ENCODE data around the gene KCTD20.

KCTD20 gene

GRCh38 chr6:36516559-36516958 lies 73.8 kb downstream of the KCTD20 start:
- no peak overlapping the region for H3K4ac ChIP-seq (ENCODE audit: low read length)
- DNase-seq (ENCODE audit: low spot score): no peak

GRCh38 chr6:36516988-36517387 lies 74.2 kb downstream of the KCTD20 start:
- Histone ChIP-seq H3K9me3 (replicated peaks in 1 of 2; ENCODE audit: control insufficient read depth in 2 of 2, insufficient read depth in 1 of 2, low read depth in 1 of 2, low read length in 2 of 2) (no peaks in the 10 kb centered on the region), H3K4me3 (ENCODE audit: low read length in 2 of 2) (no peak overlapping the region), H2BK15ac (ENCODE audit: low read length) (no peak overlapping the region), H3K4me2 (ENCODE audit: insufficient read depth, low read length, poor library complexity, severe bottlenecking) (no peak overlapping the region), H2AK5ac (ENCODE audit: low read depth, low read length) (no peak overlapping the region), H3K9ac (ENCODE audit: low read depth, low read length, poor library complexity) (no peak overlapping the region), H3K18ac (ENCODE audit: low read length) (no peak overlapping the region), H3K27me3 (ENCODE audit: control insufficient read depth in 3 of 3, insufficient read depth in 3 of 3, low read depth in 1 of 3, low read length in 3 of 3) (no peaks in the 10 kb centered on the region), H3K4ac (ENCODE audit: low read length) (no peak overlapping the region), H2BK5ac (ENCODE audit: low read length) (no peak overlapping the region), H3K79me1 (ENCODE audit: low read depth, low read length) (no peaks in the 10 kb centered on the region), H3K14ac (ENCODE audit: low read length) (no peak overlapping the region), H4K8ac (ENCODE audit: low read depth, low read length) (no peak overlapping the region), H3K23ac (ENCODE audit: low read depth, low read length, poor library complexity) (no peak overlapping the region), H3K4me1 (ENCODE audit: control insufficient read depth in 2 of 2, insufficient read depth in 1 of 2, low read depth in 1 of 2, low read length in 2 of 2) (no peaks in the 10 kb centered on the region), H3K36me3 (replicated peaks in 1 of 2; ENCODE audit: control insufficient read depth in 2 of 2, insufficient read depth in 2 of 2, low read length in 2 of 2) (peaks cover 8 to 95% of the 10 kb centered on the region in 2 donors), H2BK120ac (ENCODE audit: low read depth, low read length) (no peak overlapping the region), H3K27ac (replicated peaks; ENCODE audit: low read length) (no peak overlapping the region), H4K91ac (ENCODE audit: low read depth, low read length, poor library complexity) (no peak overlapping the region), H2BK12ac (ENCODE audit: low read length) (no peak overlapping the region), H2AFZ (ENCODE audit: low read length) (no peak overlapping the region)
- DNase-seq (ENCODE audit: low spot score): no peak

More at GRCh38 chr6:36516559-36516958, 73.8 kb downstream of the KCTD20 start:
- Histone ChIP-seq H2BK120ac (ENCODE audit: low read depth, low read length) (no peak overlapping the region), H3K14ac (ENCODE audit: low read length) (no peak overlapping the region), H2BK12ac (ENCODE audit: low read length) (no peak overlapping the region), H3K18ac (ENCODE audit: low read length) (no peak overlapping the region), H2AFZ (ENCODE audit: low read length) (no peak overlapping the region), H4K91ac (ENCODE audit: low read depth, low read length, poor library complexity) (no peak overlapping the region), H3K36me3 (replicated peaks in 1 of 2; ENCODE audit: control insufficient read depth in 2 of 2, insufficient read depth in 2 of 2, low read length in 2 of 2) (peaks cover 8 to 95% of the 10 kb centered on the region in 2 donors), H3K79me1 (ENCODE audit: low read depth, low read length) (no peaks in the 10 kb centered on the region), H2BK5ac (ENCODE audit: low read length) (no peak overlapping the region), H4K8ac (ENCODE audit: low read depth, low read length) (no peak overlapping the region), H2BK15ac (ENCODE audit: low read length) (no peak overlapping the region), H3K4me3 (ENCODE audit: low read length in 2 of 2) (no peak overlapping the region), H3K9me3 (replicated peaks in 1 of 2; ENCODE audit: control insufficient read depth in 2 of 2, insufficient read depth in 1 of 2, low read depth in 1 of 2, low read length in 2 of 2) (no peaks in the 10 kb centered on the region), H3K23ac (ENCODE audit: low read depth, low read length, poor library complexity) (no peak overlapping the region), H3K27me3 (ENCODE audit: control insufficient read depth in 3 of 3, insufficient read depth in 3 of 3, low read depth in 1 of 3, low read length in 3 of 3) (no peaks in the 10 kb centered on the region), H3K9ac (ENCODE audit: low read depth, low read length, poor library complexity) (no peak overlapping the region), H3K27ac (replicated peaks; ENCODE audit: low read length) (no peak overlapping the region), H2AK5ac (ENCODE audit: low read depth, low read length) (no peak overlapping the region), H3K4me1 (ENCODE audit: control insufficient read depth in 2 of 2, insufficient read depth in 1 of 2, low read depth in 1 of 2, low read length in 2 of 2) (no peaks in the 10 kb centered on the region), H3K4me2 (ENCODE audit: insufficient read depth, low read length, poor library complexity, severe bottlenecking) (no peak overlapping the region)
- WGBS, 2 donors (ENCODE audit: extremely low coverage in 2 of 2, insufficient read length in 2 of 2, insufficient replicate concordance in 1 of 2): no CpG with 5 or more reads among the region's 4 CpGs

GRCh38 chr6:36517408-36517807 lies 74.6 kb downstream of the KCTD20 start:
- Histone ChIP-seq H3K9ac (ENCODE audit: low read depth, low read length, poor library complexity) (no peak overlapping the region), H2BK15ac (ENCODE audit: low read length) (no peak overlapping the region), H3K23ac (ENCODE audit: low read depth, low read length, poor library complexity) (no peak overlapping the region), H3K9me3 (replicated peaks in 1 of 2; ENCODE audit: control insufficient read depth in 2 of 2, insufficient read depth in 1 of 2, low read depth in 1 of 2, low read length in 2 of 2) (no peaks in the 10 kb centered on the region), H3K14ac (ENCODE audit: low read length) (no peak overlapping the region), H3K79me1 (ENCODE audit: low read depth, low read length) (no peaks in the 10 kb centered on the region), H3K18ac (ENCODE audit: low read length) (no peak overlapping the region), H3K4me2 (ENCODE audit: insufficient read depth, low read length, poor library complexity, severe bottlenecking) (no peak overlapping the region), H3K4me3 (ENCODE audit: low read length in 2 of 2) (no peak overlapping the region), H4K91ac (ENCODE audit: low read depth, low read length, poor library complexity) (no peak overlapping the region), H4K8ac (ENCODE audit: low read depth, low read length) (no peak overlapping the region), H3K4me1 (ENCODE audit: control insufficient read depth in 2 of 2, insufficient read depth in 1 of 2, low read depth in 1 of 2, low read length in 2 of 2) (no peaks in the 10 kb centered on the region), H3K4ac (ENCODE audit: low read length) (no peak overlapping the region), H2BK120ac (ENCODE audit: low read depth, low read length) (no peak overlapping the region), H2AFZ (ENCODE audit: low read length) (no peak overlapping the region), H3K36me3 (replicated peaks in 1 of 2; ENCODE audit: control insufficient read depth in 2 of 2, insufficient read depth in 2 of 2, low read length in 2 of 2) (peaks cover 9 to 95% of the 10 kb centered on the region in 2 donors), H2BK5ac (ENCODE audit: low read length) (no peak overlapping the region), H2AK5ac (ENCODE audit: low read depth, low read length) (no peak overlapping the region), H3K27ac (replicated peaks; ENCODE audit: low read length) (no peak overlapping the region), H2BK12ac (ENCODE audit: low read length) (no peak overlapping the region), H3K27me3 (ENCODE audit: control insufficient read depth in 3 of 3, insufficient read depth in 3 of 3, low read depth in 1 of 3, low read length in 3 of 3) (no peaks in the 10 kb centered on the region)
- no peak for DNase-seq (ENCODE audit: low spot score)
- WGBS, 2 donors (ENCODE audit: extremely low coverage in 2 of 2, insufficient read length in 2 of 2, insufficient replicate concordance in 1 of 2): no CpG with 5 or more reads among the region's 2 CpGs

- Histone ChIP-seq H3K4ac (ENCODE audit: low read length) (no peak overlapping the region), H2BK5ac (ENCODE audit: low read length) (no peak overlapping the region), H3K36me3 (replicated peaks in 1 of 2; ENCODE audit: control insufficient read depth in 2 of 2, insufficient read depth in 2 of 2, low read length in 2 of 2) (peaks cover 9 to 98% of the 10 kb centered on the region in 2 donors), H3K79me1 (ENCODE audit: low read depth, low read length) (no peaks in the 10 kb centered on the region), H3K9me3 (replicated peaks in 1 of 2; ENCODE audit: control insufficient read depth in 2 of 2, insufficient read depth in 1 of 2, low read depth in 1 of 2, low read length in 2 of 2) (no peaks in the 10 kb centered on the region), H2AK5ac (ENCODE audit: low read depth, low read length) (no peak overlapping the region), H3K4me1 (ENCODE audit: control insufficient read depth in 2 of 2, insufficient read depth in 1 of 2, low read depth in 1 of 2, low read length in 2 of 2) (no peaks in the 10 kb centered on the region), H3K9ac (ENCODE audit: low read depth, low read length, poor library complexity) (no peak overlapping the region), H3K27ac (replicated peaks; ENCODE audit: low read length) (no peak overlapping the region), H2AFZ (ENCODE audit: low read length) (no peak overlapping the region), H4K91ac (ENCODE audit: low read depth, low read length, poor library complexity) (no peak overlapping the region), H3K4me3 (ENCODE audit: low read length in 2 of 2) (no peak overlapping the region), H3K14ac (ENCODE audit: low read length) (no peak overlapping the region), H3K23ac (ENCODE audit: low read depth, low read length, poor library complexity) (no peak overlapping the region), H2BK15ac (ENCODE audit: low read length) (no peak overlapping the region), H4K8ac (ENCODE audit: low read depth, low read length) (no peak overlapping the region), H2BK120ac (ENCODE audit: low read depth, low read length) (no peak overlapping the region), H3K27me3 (ENCODE audit: control insufficient read depth in 3 of 3, insufficient read depth in 3 of 3, low read depth in 1 of 3, low read length in 3 of 3) (no peaks in the 10 kb centered on the region), H2BK12ac (ENCODE audit: low read length) (no peak overlapping the region), H3K4me2 (ENCODE audit: insufficient read depth, low read length, poor library complexity, severe bottlenecking) (no peak overlapping the region), H3K18ac (ENCODE audit: low read length) (no peak overlapping the region)
- DNase-seq (ENCODE audit: low spot score): no peak
Observed at GRCh38 chr6:36519352-36519751, 76.6 kb downstream of the KCTD20 start.
